Inferior parietal cortex (tissue), 1 donor: Measurements from ENCODE around the gene LRMDA.

Source experiments
- DNase-seq: peaks from one replicate; pipeline ENCODE4 v3.0.0-alpha.2; 2016; ENCODE audit errors: extremely low spot score

LRMDA gene

DNA sequence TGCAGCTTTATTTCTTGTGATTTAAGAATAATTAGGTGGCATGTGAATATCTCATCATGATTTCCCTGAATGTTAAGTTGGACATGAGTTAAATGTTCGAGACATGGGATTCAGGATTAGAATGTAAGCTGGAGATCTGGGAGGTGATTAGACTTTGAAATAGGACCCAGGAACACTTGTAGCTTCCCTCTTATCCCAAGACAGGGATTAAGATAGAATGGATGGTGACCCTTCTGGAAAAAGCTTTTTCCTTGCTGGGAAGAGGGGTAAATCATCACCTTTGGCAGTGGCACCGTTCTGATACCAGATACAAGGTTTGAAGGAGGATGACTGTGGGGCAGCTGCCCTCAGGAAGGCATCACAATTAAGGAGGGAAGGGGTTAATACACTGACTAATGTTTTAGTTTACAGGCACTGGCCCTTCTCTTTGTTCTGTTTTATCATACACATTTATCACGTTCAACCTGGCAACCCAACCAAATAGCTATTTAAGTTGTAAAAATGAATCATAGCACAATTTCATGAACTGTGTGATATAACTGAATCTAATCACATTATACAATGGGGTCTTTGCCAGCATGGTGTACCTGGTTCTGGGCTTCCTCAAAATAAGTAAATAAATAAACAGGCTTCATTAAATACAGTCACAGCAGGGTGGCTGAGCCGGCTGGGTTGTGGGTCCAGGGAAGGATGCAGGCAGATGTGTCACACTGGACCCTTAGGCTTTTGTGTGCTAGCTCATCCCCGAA lies 212.7 kb downstream of the LRMDA start:
- no peak for DNase-seq

GRCh38 chr10:75645704-75646103 lies 214.3 kb downstream of the LRMDA start:
- DNase-seq: no peak

DNA sequence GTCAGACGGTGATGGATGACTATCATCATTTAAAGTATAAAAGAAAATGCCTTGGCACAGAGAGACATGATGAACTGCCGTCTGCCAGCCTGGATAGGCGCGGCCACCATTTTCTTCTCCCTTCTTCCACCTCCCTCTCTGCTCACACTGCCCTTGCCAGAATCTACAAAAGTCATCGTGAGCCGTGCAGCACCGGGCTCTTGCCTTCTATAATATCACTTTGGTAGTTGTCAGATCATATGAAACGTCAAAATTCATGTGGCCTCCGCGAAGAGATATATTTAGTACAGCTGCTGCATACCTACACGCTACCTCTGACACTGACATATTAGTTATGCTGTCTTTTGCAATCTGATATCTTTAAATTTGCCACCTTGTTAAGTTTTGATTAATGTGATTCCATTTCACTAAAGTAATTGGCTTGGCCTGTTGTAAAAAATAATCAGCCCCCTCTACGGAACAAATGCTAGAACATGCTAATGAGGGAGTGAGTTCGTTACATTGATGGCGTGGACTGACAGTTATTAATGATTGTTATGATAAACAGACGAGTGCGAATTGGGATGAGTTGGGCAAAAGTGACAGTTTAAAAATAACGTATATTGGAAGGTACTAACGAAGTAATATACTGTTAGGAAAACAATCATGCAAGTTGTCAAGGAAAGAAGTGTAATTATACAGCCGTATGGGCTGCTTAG lies 214.9 kb downstream of the LRMDA start:
- no peak for DNase-seq

DNA sequence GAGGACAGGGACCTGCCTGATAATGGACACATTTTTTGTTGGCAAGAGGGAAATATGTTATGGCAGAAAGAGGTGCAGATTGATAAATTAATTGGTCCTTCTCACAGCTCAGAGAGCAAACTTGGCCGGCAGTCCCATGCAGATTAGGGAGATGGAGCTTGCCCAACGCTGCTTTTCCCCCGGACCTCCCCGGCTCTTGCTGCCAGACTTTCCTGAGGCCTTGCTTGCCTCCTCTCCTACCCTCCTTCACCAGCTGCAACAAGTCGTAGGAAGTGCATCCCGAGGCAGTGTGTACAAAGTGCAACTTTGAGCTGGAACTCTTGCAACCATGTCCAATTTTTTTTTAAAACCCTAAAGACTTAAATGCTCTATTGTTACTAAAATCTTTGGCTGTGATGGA lies 215.5 kb downstream of the LRMDA start:
- DNase-seq: no peak

- DNase-seq: no peak
Measured at GRCh38 chr10:75647675-75648074, 216.3 kb downstream of the LRMDA start.

GRCh38 chr10:75648351-75648750 lies 216.9 kb downstream of the LRMDA start:
- no peak for DNase-seq

GRCh38 chr10:75648854-75649253 lies 217.4 kb downstream of the LRMDA start:
- DNase-seq: no peak

DNA sequence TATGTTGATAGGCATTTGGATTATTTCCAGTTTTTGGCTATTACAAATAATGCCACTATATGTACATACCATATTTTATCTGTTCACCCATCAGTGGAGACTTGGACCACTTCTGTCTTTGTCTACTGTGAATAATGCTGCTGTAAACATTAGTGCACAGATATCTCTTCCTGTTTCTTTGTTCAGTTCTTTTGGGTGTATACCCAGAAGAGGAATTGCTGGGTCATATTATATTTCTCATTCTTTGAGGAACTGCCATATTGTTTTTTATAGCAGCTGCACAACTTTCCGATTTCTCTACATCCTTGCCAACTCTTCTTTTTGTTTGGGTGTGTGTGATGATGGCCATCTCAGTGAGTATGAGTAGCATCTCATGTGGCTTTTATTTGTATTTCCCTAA lies 218.0 kb downstream of the LRMDA start:
- no peak for DNase-seq

DNA sequence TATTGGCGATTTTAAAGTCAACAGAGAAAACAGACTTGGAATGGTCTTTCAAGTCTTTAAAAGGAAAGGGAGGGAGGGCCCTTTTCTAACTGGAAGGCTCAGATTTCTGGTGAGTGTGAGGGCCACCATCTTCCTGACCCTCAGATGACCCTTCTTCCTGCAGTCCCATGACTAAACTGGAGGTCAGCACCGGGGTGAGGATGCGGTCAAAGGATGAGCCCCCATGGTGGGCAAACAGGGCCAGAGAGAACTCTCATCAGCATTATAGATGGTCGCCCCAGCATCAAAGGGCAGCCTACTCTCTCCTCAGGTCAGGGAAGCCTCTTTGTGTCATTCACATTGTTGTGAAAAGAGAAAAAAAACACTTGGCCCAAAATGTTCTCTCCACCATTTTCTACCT lies 219.2 kb downstream of the LRMDA start:
- DNase-seq: no peak

GRCh38 chr10:75651417-75651816 lies 220.0 kb downstream of the LRMDA start:
- DNase-seq: no peak

DNA sequence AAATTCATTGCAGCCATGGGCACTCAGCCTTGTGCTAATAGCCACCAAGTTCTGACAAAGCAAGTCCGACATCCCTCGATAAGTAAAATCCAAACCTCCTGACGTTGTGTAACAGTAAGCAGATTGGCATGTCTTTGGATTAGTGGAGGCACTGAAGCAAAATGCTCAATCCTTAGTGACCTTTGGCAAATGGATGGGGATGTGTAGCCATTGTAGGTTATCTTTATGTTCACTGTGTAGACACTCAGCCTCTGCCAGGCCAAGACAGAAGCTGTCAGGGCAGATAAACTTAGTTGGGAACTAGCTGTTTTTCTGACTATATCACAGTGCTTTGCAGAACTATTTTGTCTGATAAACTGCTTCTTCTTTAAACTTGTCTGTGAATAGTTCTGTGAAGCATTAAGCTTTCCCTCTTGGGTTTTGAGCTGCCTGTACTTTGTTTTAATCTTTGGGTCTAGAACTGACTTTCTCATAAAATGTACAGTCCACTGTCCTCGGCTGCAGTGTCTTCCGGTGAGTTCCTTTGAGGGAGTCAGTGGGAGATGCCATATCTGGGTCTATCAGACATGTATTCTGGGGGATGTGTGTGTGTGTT lies 220.8 kb downstream of the LRMDA start:
- DNase-seq: no peak

DNA sequence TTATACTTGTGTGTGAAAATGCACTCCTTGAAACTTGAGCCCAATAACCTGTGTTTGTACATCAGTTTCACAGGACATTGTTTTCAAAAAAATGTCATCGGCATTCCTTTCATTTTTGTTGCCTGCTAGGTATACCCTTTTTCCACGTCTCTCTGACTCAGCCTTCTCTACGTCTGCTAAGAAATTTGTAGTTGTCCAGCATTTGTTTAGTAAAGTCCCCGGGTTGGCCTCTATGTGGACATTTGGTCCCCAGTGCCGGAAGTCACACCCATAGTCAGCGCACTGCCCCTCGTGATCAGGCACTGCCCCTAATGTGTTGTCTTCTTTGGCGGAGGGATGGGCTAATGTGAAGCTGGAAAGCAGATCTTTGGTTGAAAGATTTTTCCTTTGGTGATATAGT lies 222.3 kb downstream of the LRMDA start:
- DNase-seq: no peak

DNA sequence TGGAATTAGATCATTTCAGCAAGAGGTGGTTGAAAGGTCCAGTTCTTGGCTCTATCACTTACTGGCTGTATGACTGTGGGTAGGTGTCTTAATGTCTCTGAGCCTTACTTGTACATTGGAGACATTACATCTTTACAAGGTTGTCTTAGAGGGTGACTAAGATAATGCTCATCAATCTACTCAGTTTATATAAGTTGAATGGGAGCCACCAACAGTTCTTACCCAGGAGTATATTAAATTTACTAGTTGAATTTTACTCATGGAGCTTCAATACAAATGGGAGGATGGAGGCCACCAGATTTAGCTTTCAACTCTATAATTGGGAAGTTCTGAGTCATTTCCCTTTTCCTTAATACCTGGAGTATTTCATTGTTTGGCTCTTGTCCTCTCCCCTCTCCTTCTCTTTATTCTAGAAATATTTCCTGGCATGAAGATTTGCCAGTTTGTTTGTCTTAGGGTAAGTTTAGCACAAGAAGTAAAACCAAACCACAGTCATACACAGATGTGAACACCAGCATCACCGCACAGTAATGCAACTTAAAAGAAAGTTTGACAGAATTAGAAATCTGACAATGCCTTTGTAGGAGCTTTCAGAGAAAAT lies 222.8 kb downstream of the LRMDA start:
- no peak for DNase-seq

DNA sequence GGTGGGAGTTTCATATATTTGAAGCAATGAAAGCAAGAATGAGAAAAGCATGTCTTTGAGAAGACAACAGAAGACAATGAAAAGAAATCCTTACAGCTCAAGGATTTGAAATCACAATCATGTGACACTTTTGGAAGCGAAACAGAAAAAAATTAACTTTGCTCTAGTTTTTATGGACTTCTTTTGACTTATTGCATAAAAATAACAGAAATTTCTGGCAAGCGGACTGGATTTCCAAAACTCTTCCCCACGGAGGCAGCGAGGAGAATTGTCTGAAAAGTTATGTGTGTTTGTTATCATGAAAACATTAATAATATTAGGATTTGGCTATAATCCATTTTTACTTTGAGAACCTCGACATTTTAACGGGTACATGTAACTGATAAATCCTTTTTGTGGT lies 223.3 kb downstream of the LRMDA start:
- no peak for DNase-seq

GRCh38 chr10:75655791-75656451 lies 224.5 kb downstream of the LRMDA start:
- DNase-seq: no peak

- no peak for DNase-seq
Measured at GRCh38 chr10:75657351-75657750, 225.9 kb downstream of the LRMDA start.

DNA sequence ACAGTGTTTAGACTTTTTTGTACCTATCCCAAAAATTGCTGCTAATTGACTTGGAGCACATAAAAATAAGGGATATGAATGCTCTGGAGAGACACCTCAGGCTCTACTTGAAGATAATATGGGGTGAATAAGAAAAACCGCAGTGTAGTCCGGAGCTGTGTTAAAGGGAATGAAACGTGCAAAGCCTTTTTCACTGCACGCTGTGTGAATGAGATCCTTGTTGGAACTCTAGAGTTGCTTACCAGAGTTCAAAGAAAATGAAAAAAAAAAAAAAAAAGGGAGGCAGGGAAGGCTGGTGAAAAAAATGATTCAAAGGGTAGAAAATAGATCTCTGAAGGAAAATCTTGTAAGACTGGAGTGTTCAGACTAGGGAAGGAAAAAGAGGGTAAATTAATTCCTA lies 226.6 kb downstream of the LRMDA start:
- DNase-seq: no peak

- no peak for DNase-seq
Measured at GRCh38 chr10:75658496-75658895, 227.1 kb downstream of the LRMDA start.

DNA sequence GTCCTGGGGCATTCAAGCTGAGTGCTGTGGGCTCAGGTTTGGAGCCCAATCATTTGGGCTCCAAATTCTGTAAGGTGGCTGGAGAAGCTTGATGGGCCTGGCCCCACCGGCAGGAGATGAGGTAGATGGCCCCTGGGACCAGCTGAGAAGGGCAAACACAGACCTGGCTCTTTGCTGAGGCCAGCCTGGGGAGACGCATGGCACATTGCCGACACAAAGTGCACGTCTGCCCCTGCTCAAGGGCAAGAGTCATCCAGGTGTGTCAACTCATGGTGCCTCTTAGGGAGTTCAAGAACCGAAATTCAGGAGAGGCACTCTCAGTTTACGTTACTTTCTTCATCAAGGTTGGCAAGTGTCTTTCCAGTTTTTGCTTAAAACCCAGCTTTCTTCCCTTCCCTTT lies 227.5 kb downstream of the LRMDA start:
- DNase-seq: no peak

- no peak for DNase-seq
Measured at GRCh38 chr10:75660823-75661222, 229.4 kb downstream of the LRMDA start.

DNA sequence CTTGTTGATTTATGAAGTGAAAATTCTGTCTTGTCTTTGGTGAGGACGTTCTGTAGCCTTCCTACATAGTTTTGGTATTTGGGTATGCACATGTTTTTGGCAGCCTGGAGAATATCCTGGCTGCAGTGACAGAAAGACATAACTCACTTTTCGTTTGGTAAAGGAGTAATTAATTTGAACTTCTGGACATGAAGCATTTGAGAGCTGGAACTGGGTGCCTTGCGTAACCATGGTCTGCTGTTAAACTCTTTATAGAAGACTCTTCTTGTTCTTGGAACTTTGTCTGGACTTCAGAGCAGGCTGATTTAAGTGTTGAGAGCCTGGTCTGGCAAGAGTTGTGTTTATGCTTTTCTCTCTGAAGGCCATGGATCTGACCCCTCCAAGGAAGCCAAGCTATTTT lies 231.3 kb downstream of the LRMDA start:
- no peak for DNase-seq

DNA sequence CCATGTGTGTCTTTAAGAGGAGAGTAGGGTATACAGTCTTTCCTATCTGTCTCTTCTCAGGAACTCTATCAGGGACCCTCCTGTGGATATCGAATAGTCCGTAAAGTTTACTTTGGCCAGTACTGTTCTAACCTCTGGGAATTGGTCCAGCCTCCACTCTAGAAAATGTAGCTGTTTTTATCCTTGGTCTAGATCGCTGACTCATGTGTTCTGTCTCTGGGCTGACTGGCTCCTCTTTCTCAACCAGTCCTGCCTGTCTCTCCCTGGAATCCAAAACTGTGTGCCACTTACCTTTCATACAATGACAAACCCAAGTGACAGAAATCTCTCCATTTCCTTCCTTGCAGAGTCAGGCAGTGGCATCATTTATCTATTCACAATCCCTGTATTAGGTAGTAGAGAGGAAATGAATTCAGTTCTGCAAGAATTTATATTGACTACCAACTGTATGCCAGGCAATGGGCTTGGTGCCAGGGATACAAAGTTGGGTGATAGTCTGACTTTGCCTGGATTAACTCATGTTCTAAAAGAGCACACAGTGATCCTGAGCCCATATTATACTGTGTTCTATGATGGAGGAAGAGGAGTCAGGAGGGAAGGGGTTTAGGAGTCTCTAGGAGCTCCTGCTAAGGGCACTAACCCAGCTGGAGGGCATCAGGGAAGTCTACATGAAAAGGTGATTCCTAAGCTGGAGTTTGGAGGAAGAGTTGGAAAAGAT lies 232.7 kb downstream of the LRMDA start:
- DNase-seq: no peak
